H7 (cell line): Measurements from ENCODE around the gene DIDO1. TPM values are rescaled to one million over a fixed set of nuclear protein-coding genes. Genes with fewer than 3 reads are reported as not detected.
"Not testable (repeated sequence)": the region's sequence is repeated elsewhere in the genome, so short reads cannot be mapped to it uniquely, and the experiment has no call there.

Source experiments
- DNase-seq: peaks from one replicate; pipeline ENCODE4 v3.0.0; 2012
- H3K27me3 ChIP-seq: 2 replicates; pipeline ENCODE4 v1.6.0; 2011; ENCODE audit warnings: mild to moderate bottlenecking, low read length; ENCODE audit not compliant: control insufficient read depth, insufficient read depth
- H3K36me3 ChIP-seq: replicated peaks from 2 replicates; pipeline ENCODE4 v1.5.1; 2011; ENCODE audit warnings: low read length; ENCODE audit not compliant: control insufficient read depth, insufficient read depth
- H3K4me3 ChIP-seq: 2 replicates; pipeline ENCODE4 v1.5.1; 2011; ENCODE audit warnings: low read depth, mild to moderate bottlenecking, control low read depth, low read length, moderate library complexity; ENCODE audit not compliant: insufficient read depth
- total RNA-seq: library from RNA; depleted of rRNA; stranded (reverse); fragments of >200 nt; shearing (Covaris generic); gene quantifications from 2 replicates; pipeline ENCODE4 v1.2.3, GENCODE V29; 2014

Gene DIDO1
- total RNA-seq, 1 experiment from 2014 or later: 53.2 TPM

GRCh38 chr20:62966212-62967148, 40.2 kb upstream of the DIDO1 start:
- Histone ChIP-seq H3K36me3 (peaks cover 4% of the 10 kb centered on the region), H3K27me3 (no peaks in the 10 kb centered on the region), H3K4me3 (no peak overlapping the region)
- no peak for DNase-seq

- Histone ChIP-seq H3K27me3 (no peaks in the 10 kb centered on the region), H3K4me3 (no peak overlapping the region)
- no peak for DNase-seq
These were observed 39.1 kb upstream of the DIDO1 start for GRCh38 chr20:62965363-62965771.

GRCh38 chr20:62964700-62965099, 38.4 kb upstream of the DIDO1 start:
- DNase-seq: no peak
- Histone ChIP-seq H3K27me3 (no peaks in the 10 kb centered on the region), H3K36me3 (peaks cover 4% of the 10 kb centered on the region), H3K4me3 (no peak overlapping the region)

More at GRCh38 chr20:62965363-62965771, 39.1 kb upstream of the DIDO1 start:
- H3K36me3 ChIP-seq: peaks cover 4% of the 10 kb centered on the region

GRCh38 chr20:62963614-62964397, 37.5 kb upstream of the DIDO1 start:
- no peak for DNase-seq
- H3K36me3 ChIP-seq: peaks cover 4% of the 10 kb centered on the region
- H3K4me3 ChIP-seq: no peak overlapping the region
- H3K27me3 ChIP-seq: no peaks in the 10 kb centered on the region

- Histone ChIP-seq H3K36me3 (peaks cover 4% of the 10 kb centered on the region), H3K27me3 (no peaks in the 10 kb centered on the region), H3K4me3 (no peak overlapping the region)
- no peak for DNase-seq
These were observed 36.7 kb upstream of the DIDO1 start for GRCh38 chr20:62962891-62963613.

- Histone ChIP-seq H3K27me3 (no peaks in the 10 kb centered on the region), H3K36me3 (peaks cover 9% of the 10 kb centered on the region), H3K4me3 (no peak overlapping the region)
- DNase-seq: no peak
These were observed 36.0 kb upstream of the DIDO1 start for GRCh38 chr20:62962221-62962879.

- H3K4me3 ChIP-seq: no peak overlapping the region
- DNase-seq: no peak
- H3K27me3 ChIP-seq: no peaks in the 10 kb centered on the region
- H3K36me3 ChIP-seq: peaks cover 9% of the 10 kb centered on the region
These were observed 35.5 kb upstream of the DIDO1 start for GRCh38 chr20:62961799-62962198.

GRCh38 chr20:62961310-62961783, 35.0 kb upstream of the DIDO1 start:
- DNase-seq: peak; percentile 96
- Histone ChIP-seq H3K36me3 (peaks cover 9% of the 10 kb centered on the region), H3K4me3 (peak overlapping the region; percentile 8; the same call in 1 of the 2 replicates), H3K27me3 (no peaks in the 10 kb centered on the region)

GRCh38 chr20:62960446-62961309, 34.4 kb upstream of the DIDO1 start:
- H3K4me3 ChIP-seq, H3K27me3 ChIP-seq, H3K36me3 ChIP-seq: not testable (repeated sequence)
- peak; percentile 90 for DNase-seq

GRCh38 chr20:62959998-62960436, 33.7 kb upstream of the DIDO1 start:
- Histone ChIP-seq H3K27me3 (no peaks in the 10 kb centered on the region), H3K36me3 (peaks cover 9% of the 10 kb centered on the region), H3K4me3 (no peak overlapping the region)
- no peak for DNase-seq

GRCh38 chr20:62959101-62959971, 33.0 kb upstream of the DIDO1 start:
- H3K36me3 ChIP-seq: peaks cover 9% of the 10 kb centered on the region
- no peak for DNase-seq
- no peaks in the 10 kb centered on the region for H3K27me3 ChIP-seq
- no peak overlapping the region for H3K4me3 ChIP-seq

- no peak for DNase-seq
- peaks cover 8% of the 10 kb centered on the region for H3K36me3 ChIP-seq
- H3K4me3 ChIP-seq: no peak overlapping the region
- no peaks in the 10 kb centered on the region for H3K27me3 ChIP-seq
These were observed 32.2 kb upstream of the DIDO1 start for GRCh38 chr20:62958388-62959100.
